Astrocyte of the spinal cord (primary cell): ENCODE data around the gene HSPA12A.

Experiments used
- DNase-seq: peaks from one replicate; pipeline ENCODE4 v3.0.0; 2011; ENCODE audit warnings: low read depth, low spot score
- H3K4me3 ChIP-seq: 2 replicates; pipeline ENCODE4 v1.5.1; 2011; ENCODE audit warnings: low read depth, mild to moderate bottlenecking, low read length, moderate library complexity
- CTCF ChIP-seq: IDR thresholded peaks from 2 replicates; pipeline ENCODE4 v1.5.1; 2012; ENCODE audit warnings: low read depth, mild to moderate bottlenecking, low read length, inconsistent platforms
- in situ Hi-C: cut with HindIII; loops from 2 replicates; pipeline ENCODE4 v1.10.0; 2017; ENCODE audit warnings: low sequenced_read_pairs

Gene HSPA12A

GRCh38 chr10:116777006-116777405, 34.6 kb upstream of the HSPA12A start:
- no peak overlapping the region for H3K4me3 ChIP-seq
- no peak for DNase-seq
- TF ChIP-seq CTCF, result no peak
- in situ Hi-C loops, result no loop called here

- in situ Hi-C loops, result no loop called here
- H3K4me3 ChIP-seq, result no peak overlapping the region
- no peak for TF ChIP-seq CTCF
- DNase-seq, result no peak
Measured at GRCh38 chr10:116775488-116776400, 33.4 kb upstream of the HSPA12A start.

- in situ Hi-C loops, result no loop called here
- DNase-seq, result no peak
- TF ChIP-seq CTCF, result no peak
- H3K4me3 ChIP-seq, result no peak overlapping the region
Measured at GRCh38 chr10:116774728-116775151, 32.4 kb upstream of the HSPA12A start.

- in situ Hi-C loops, result no loop called here
- TF ChIP-seq CTCF, result no peak
- no peak overlapping the region for H3K4me3 ChIP-seq
- DNase-seq, result no peak
Measured at GRCh38 chr10:116772909-116773705, 30.7 kb upstream of the HSPA12A start.

- in situ Hi-C loops, result no loop called here
- no peak for TF ChIP-seq CTCF
- no peak for DNase-seq
- no peak overlapping the region for H3K4me3 ChIP-seq
Measured at GRCh38 chr10:116771959-116772585, 29.7 kb upstream of the HSPA12A start.
